SK-N-SH (cell line): ENCODE measurements around the gene CAMKMT. TPM values are rescaled to one million over a fixed set of nuclear protein-coding genes. Genes with fewer than 3 reads are reported as not detected.

Experiments used
- CTCF ChIA-PET: fragments of 300-600, 350-600 bp; formaldehyde crosslinking; extraction: SDS; loops from one replicate; lab custom pipeline; 2021; lab: Yijun Ruan, JAX
- POLR2A ChIA-PET: fragments of 350-600 bp; sonication (Branson Sonifier 250); formaldehyde crosslinking; extraction: SDS; loops from one replicate; lab custom pipeline; 2020; ENCODE audit warnings: antibody characterized with exemption, inconsistent platforms; lab: Yijun Ruan, JAX
- DNase-seq: peaks from one replicate; pipeline ENCODE4 v3.0.0; 2012
- H2AFZ ChIP-seq: fragments of 200-600 bp; sonication (generic); 2 replicates; pipeline ENCODE4 v1.8.1; 2016; ENCODE audit warnings: antibody characterized with exemption, mild to moderate bottlenecking, low read depth
- H3F3A ChIP-seq: fragments of 200-600 bp; sonication (generic); replicated peaks from 2 replicates; pipeline ENCODE3; 2016; ENCODE audit warnings: antibody characterized with exemption, mild to moderate bottlenecking; ENCODE audit not compliant: insufficient read depth
- H3K27ac ChIP-seq, 2 experiments: fragments of 200-500 bp in 1 of 2; fragments of 200-600 bp in 1 of 2; sonication (Bioruptor generic) in 1 of 2; sonication (generic), shearing (Covaris generic) in 1 of 2; 2 replicates each; pipeline versions ENCODE4 v1.5.1 to v1.6.1; 2014 to 2016; ENCODE audit warnings: low read depth in 2 of 2, inconsistent platforms in 1 of 2, low read length in 1 of 2, mild to moderate bottlenecking in 1 of 2, mixed read lengths in 1 of 2
- H3K27me3 ChIP-seq: fragments of 200-600 bp; sonication (generic), shearing (Covaris generic); 2 replicates; pipeline ENCODE4 v1.6.1; 2016; ENCODE audit warnings: mixed run types; ENCODE audit not compliant: insufficient read depth
- H3K36me3 ChIP-seq, 2 experiments: fragments of 200-500 bp in 1 of 2; fragments of 200-600 bp in 1 of 2; sonication (Bioruptor generic) in 1 of 2; sonication (generic) in 1 of 2; replicated peaks in 1 of 2; 2 replicates each; pipeline versions ENCODE3 to v1.5.1; 2014 to 2016; ENCODE audit warnings: low read length in 1 of 2, mild to moderate bottlenecking in 1 of 2; ENCODE audit not compliant: insufficient read depth in 2 of 2, control insufficient read depth in 1 of 2
- H3K4me1 ChIP-seq, 2 experiments: fragments of 200-500 bp in 1 of 2; fragments of 200-600 bp in 1 of 2; sonication (Bioruptor generic) in 1 of 2; sonication (generic), shearing (Covaris generic) in 1 of 2; 2 replicates each; pipeline versions ENCODE4 v1.5.1 to v1.6.1; 2014 to 2016; ENCODE audit warnings: low read depth in 1 of 2, low read length in 1 of 2, mixed run types in 1 of 2; ENCODE audit not compliant: insufficient read depth in 2 of 2, control insufficient read depth in 1 of 2
- H3K4me2 ChIP-seq: fragments of 200-600 bp; sonication (generic), shearing (Covaris generic); 2 replicates; pipeline ENCODE4 v1.6.1; 2017; ENCODE audit warnings: mixed run types
- H3K4me3 ChIP-seq, 2 experiments: fragments of 200-500 bp in 1 of 2; fragments of 200-600 bp in 1 of 2; sonication (Bioruptor generic) in 1 of 2; sonication (generic), shearing (Covaris generic) in 1 of 2; 2 replicates each; pipeline versions ENCODE4 v1.5.1 to v1.8.1; 2014 to 2016; ENCODE audit warnings: low read depth in 2 of 2, inconsistent platforms in 1 of 2, low read length in 1 of 2, mild to moderate bottlenecking in 1 of 2, mixed read lengths in 1 of 2, moderate library complexity in 1 of 2
- H3K79me2 ChIP-seq: fragments of 200-600 bp; sonication (generic); 2 replicates; pipeline ENCODE4 v1.8.1; 2017; ENCODE audit warnings: mild to moderate bottlenecking; ENCODE audit not compliant: insufficient read depth
- H3K9ac ChIP-seq: fragments of 200-600 bp; sonication (generic); 2 replicates; pipeline ENCODE4 v1.6.1; 2017; ENCODE audit warnings: mixed run types
- H3K9me2 ChIP-seq: fragments of 200-600 bp; sonication (generic); 2 replicates; pipeline ENCODE4 v1.6.1; 2017; ENCODE audit warnings: mixed run types
- H3K9me3 ChIP-seq: fragments of 200-600 bp; sonication (generic); 2 replicates; pipeline ENCODE4 v1.6.1; 2017; ENCODE audit warnings: mixed run types, mild to moderate bottlenecking, moderate library complexity
- H4K20me1 ChIP-seq: fragments of 200-600 bp; sonication (generic); 2 replicates; pipeline ENCODE4 v1.6.1; 2017; ENCODE audit warnings: mild to moderate bottlenecking, mixed run types; ENCODE audit not compliant: insufficient read depth
- CHD2 ChIP-seq: fragments of 150-350 bp; IDR thresholded peaks from 2 replicates; pipeline ENCODE4 v1.6.1; 2018; ENCODE audit warnings: low read length; ENCODE audit not compliant: partially characterized antibody
- CTCF ChIP-seq: fragments of 200-600 bp; sonication (generic); IDR thresholded peaks from 2 replicates; pipeline ENCODE4 v1.6.1; 2017; ENCODE audit warnings: antibody characterized with exemption, mild to moderate bottlenecking, moderate library complexity
- EZH2phosphoT487 ChIP-seq: fragments of 200-600 bp; sonication (generic); IDR thresholded peaks from 2 replicates; pipeline ENCODE4 v1.6.1; 2017; ENCODE audit warnings: low read depth, mixed run types, mild to moderate bottlenecking, antibody characterized with exemption, moderate library complexity, borderline replicate concordance
- FOSL2 ChIP-seq: IDR thresholded peaks from 2 replicates; pipeline ENCODE4 v1.4.0; 2012; ENCODE audit warnings: low read depth, mild to moderate bottlenecking, moderate library complexity, borderline replicate concordance
- GABPA ChIP-seq: IDR thresholded peaks from 2 replicates; pipeline ENCODE4 v1.4.0; 2012; ENCODE audit warnings: low read depth, mild to moderate bottlenecking
- GATA2 ChIP-seq: sonication (generic); formaldehyde crosslinking; IDR thresholded peaks from 2 replicates; pipeline ENCODE4 v1.5.0; 2020; ENCODE audit warnings: mild to moderate bottlenecking, missing genetic modification reagents
- JUND ChIP-seq: IDR thresholded peaks from 2 replicates; pipeline ENCODE4 v1.4.0; 2012
- PBX3 ChIP-seq: IDR thresholded peaks from 2 replicates; pipeline ENCODE4; 2012
- POLR2AphosphoS5 ChIP-seq: IDR thresholded peaks from 2 replicates; pipeline ENCODE4 v1.6.1; 2012; ENCODE audit warnings: low read depth, low read length
- RAD21 ChIP-seq: IDR thresholded peaks from 2 replicates; pipeline ENCODE4 v1.6.1; 2012; ENCODE audit warnings: mild to moderate bottlenecking, low read length
- RCOR1 ChIP-seq: fragments of 150-350 bp; IDR thresholded peaks from 2 replicates; pipeline ENCODE4 v1.6.1; 2017; ENCODE audit warnings: antibody characterized with exemption, low read length
- REST ChIP-seq: IDR thresholded peaks from 2 replicates; pipeline ENCODE4 v1.6.1; 2012; ENCODE audit warnings: mild to moderate bottlenecking, low read depth, low read length, moderate library complexity
- RFX5 ChIP-seq: IDR thresholded peaks from 2 replicates; pipeline ENCODE4 v1.6.1; 2012; ENCODE audit warnings: mild to moderate bottlenecking, improper control_type of control experiment, low read length
- RXRA ChIP-seq: IDR thresholded peaks from 2 replicates; pipeline ENCODE4 v1.4.0; 2012; ENCODE audit warnings: low read depth, mild to moderate bottlenecking, borderline replicate concordance
- SIN3A ChIP-seq: IDR thresholded peaks from 2 replicates; pipeline ENCODE4 v1.6.1; 2012; ENCODE audit warnings: low read depth, mild to moderate bottlenecking, low read length, moderate library complexity, borderline replicate concordance
- SMC3 ChIP-seq: IDR thresholded peaks from 2 replicates; pipeline ENCODE4 v1.6.1; 2012; ENCODE audit warnings: low read depth, low read length, improper control_type of control experiment
- TAF1 ChIP-seq: IDR thresholded peaks from 2 replicates; pipeline ENCODE4 v1.6.1; 2012; ENCODE audit warnings: low read depth, mild to moderate bottlenecking, low read length, moderate library complexity, borderline replicate concordance
- TCF12 ChIP-seq: IDR thresholded peaks from 2 replicates; pipeline ENCODE4 v1.4.0; 2012
- TEAD4 ChIP-seq: IDR thresholded peaks from 2 replicates; pipeline ENCODE4 v1.4.0; 2012; ENCODE audit warnings: mild to moderate bottlenecking, borderline replicate concordance; ENCODE audit not compliant: insufficient read depth
- YY1 ChIP-seq: IDR thresholded peaks from 2 replicates; pipeline ENCODE4 v1.4.0; 2012; ENCODE audit warnings: low read depth, mild to moderate bottlenecking
- WGBS: methylation state at CpG from one replicate; pipeline ENCODE4 v1.1.6; 2017; ENCODE audit warnings: low lambda C conversion rate; 5-methylcytosine and 5-hydroxymethylcytosine counted together
- polyA plus RNA-seq, 3 experiments: library from polyadenylated mRNA; depleted of rRNA; stranded (reverse); fragments of >200 nt; gene quantifications; 2 replicates each; pipeline ENCODE4 v1.2.3, GENCODE V29; 2012

Gene CAMKMT
- polyA plus RNA-seq, 1 of the 3 experiments (the other 2 are of a cell fraction) = 5.9 TPM

GRCh38 chr2:44572196-44572900, 210.6 kb downstream of the CAMKMT start:
- Histone ChIP-seq H3F3A (peaks cover 6% of the 10 kb centered on the region), H3K27me3 (no peaks in the 10 kb centered on the region), H3K36me3 (no peaks in the 10 kb centered on the region), H3K9ac (no peak overlapping the region), H3K79me2 (no peaks in the 10 kb centered on the region), H3K9me2 (no peaks in the 10 kb centered on the region), H4K20me1 (no peaks in the 10 kb centered on the region), H3K4me3 (no peak overlapping the region), H3K4me2 (no peak overlapping the region), H3K9me3 (no peaks in the 10 kb centered on the region), H2AFZ (no peak overlapping the region), H3K4me1 (peaks cover 0 to 12% of the 10 kb centered on the region in 2 experiments; a peak in 2 of 4 replicates), H3K27ac (no peak overlapping the region)
- no peak for DNase-seq
- TF ChIP-seq RFX5 (no peak), TCF12 (peak; percentile 23; the same call in 1 of the 2 replicates), PBX3 (peak; percentile 8; the same call in 1 of the 2 replicates), RXRA (no peak), RCOR1 (no peak), EZH2phosphoT487 (no peak), TEAD4 (no peak), CHD2 (no peak), TAF1 (no peak), YY1 (no peak), CTCF (no peak), REST (no peak), SIN3A (no peak), GABPA (no peak), JUND (no peak; the same call in 1 of the 2 replicates), FOSL2 (peak; percentile 61; the same call in 1 of the 2 replicates), RAD21 (no peak), GATA2 (CRISPR knock-in tag) (no peak), SMC3 (no peak), POLR2AphosphoS5 (no peak)
- ChIA-PET POLR2A (no interaction called here), CTCF (no interaction called here)
- 91% methylated on average over 8 of the region's 8 CpGs for WGBS
